H1 (cell line): ENCODE measurements around the gene TXNL4B.

Experiments used
- ASH2L ChIP-seq: fragments of 200-600, 300-600 bp; sonication (generic); IDR thresholded peaks from one replicate; pipeline ENCODE4 v1.7.1; 2017; ENCODE audit warnings: low read length
- CEBPB ChIP-seq: IDR thresholded peaks from 2 replicates; pipeline ENCODE4 v1.6.1; 2012; ENCODE audit warnings: low read depth, low read length
- CHD2 ChIP-seq: IDR thresholded peaks from 2 replicates; pipeline ENCODE4 v1.6.1; 2012; ENCODE audit warnings: low read length, improper control_type of control experiment
- EZH2 ChIP-seq: fragments of 200-600 bp; sonication (generic); IDR thresholded peaks from 2 replicates; pipeline ENCODE4 v1.7.1; 2012; ENCODE audit warnings: low read depth, mild to moderate bottlenecking, moderate library complexity, low read length, inconsistent platforms; ENCODE audit not compliant: severe bottlenecking
- FOSL1 ChIP-seq: IDR thresholded peaks from 2 replicates; pipeline ENCODE4 v1.6.1; 2011; ENCODE audit warnings: mild to moderate bottlenecking, low read depth, low read length, moderate library complexity; ENCODE audit not compliant: insufficient read depth
- KDM5A ChIP-seq: fragments of 200-600 bp; IDR thresholded peaks from 2 replicates; pipeline ENCODE4 v1.7.1; 2012; ENCODE audit warnings: mild to moderate bottlenecking, low read length, inconsistent platforms, mixed read lengths
- MAX ChIP-seq: IDR thresholded peaks from 2 replicates; pipeline ENCODE4 v1.6.1; 2012; ENCODE audit warnings: inconsistent platforms
- POLR2A ChIP-seq, 2 experiments: IDR thresholded peaks; 1 replicate in 1 of 2; 2 replicates in 1 of 2; pipeline ENCODE4 v1.6.1; 2011; ENCODE audit warnings: low read depth in 2 of 2, low read length in 2 of 2, mild to moderate bottlenecking in 2 of 2; ENCODE audit errors: control extremely low read depth in 1 of 2
- POLR2AphosphoS5 ChIP-seq: IDR thresholded peaks from 2 replicates; pipeline ENCODE4 v1.6.1; 2011; ENCODE audit warnings: low read depth, low read length
- RNF2 ChIP-seq: fragments of 200-900, 300-1000 bp; sonication (generic); IDR thresholded peaks from 2 replicates; pipeline ENCODE4 v1.7.1; 2016; ENCODE audit warnings: borderline replicate concordance, low read depth, mild to moderate bottlenecking, antibody characterized with exemption, low read length; ENCODE audit not compliant: poor library complexity, severe bottlenecking; ENCODE audit errors: missing control alignments
- TCF12 ChIP-seq: IDR thresholded peaks from 2 replicates; pipeline ENCODE4 v1.6.1; 2011; ENCODE audit warnings: low read depth, mild to moderate bottlenecking, low read length
- TF ChIP-seq, protein P1 (sequence below), 3 experiments: IDR thresholded peaks; 1 replicate in 2 of 3; 2 replicates in 1 of 3; pipeline versions ENCODE4 v1.5.1 to v1.6.1; 2011; ENCODE audit warnings: low read length in 3 of 3, mild to moderate bottlenecking in 3 of 3, inconsistent platforms in 2 of 3, low read depth in 1 of 3, moderate library complexity in 1 of 3; ENCODE audit not compliant: insufficient read depth in 1 of 3; ENCODE audit errors: control extremely low read depth in 1 of 3

- no peak for TF ChIP-seq POLR2A (IDR thresholded peaks at IDR 0.05; ENCODE audit: control extremely low read depth in 1 of 2, low read depth in 2 of 2, low read length in 2 of 2)
- no peak for TF ChIP-seq EZH2
- no peak for TF ChIP-seq KDM5A
- no peak for TF ChIP-seq TCF12
- TF ChIP-seq POLR2AphosphoS5: no peak
- TF ChIP-seq, protein P1, sequence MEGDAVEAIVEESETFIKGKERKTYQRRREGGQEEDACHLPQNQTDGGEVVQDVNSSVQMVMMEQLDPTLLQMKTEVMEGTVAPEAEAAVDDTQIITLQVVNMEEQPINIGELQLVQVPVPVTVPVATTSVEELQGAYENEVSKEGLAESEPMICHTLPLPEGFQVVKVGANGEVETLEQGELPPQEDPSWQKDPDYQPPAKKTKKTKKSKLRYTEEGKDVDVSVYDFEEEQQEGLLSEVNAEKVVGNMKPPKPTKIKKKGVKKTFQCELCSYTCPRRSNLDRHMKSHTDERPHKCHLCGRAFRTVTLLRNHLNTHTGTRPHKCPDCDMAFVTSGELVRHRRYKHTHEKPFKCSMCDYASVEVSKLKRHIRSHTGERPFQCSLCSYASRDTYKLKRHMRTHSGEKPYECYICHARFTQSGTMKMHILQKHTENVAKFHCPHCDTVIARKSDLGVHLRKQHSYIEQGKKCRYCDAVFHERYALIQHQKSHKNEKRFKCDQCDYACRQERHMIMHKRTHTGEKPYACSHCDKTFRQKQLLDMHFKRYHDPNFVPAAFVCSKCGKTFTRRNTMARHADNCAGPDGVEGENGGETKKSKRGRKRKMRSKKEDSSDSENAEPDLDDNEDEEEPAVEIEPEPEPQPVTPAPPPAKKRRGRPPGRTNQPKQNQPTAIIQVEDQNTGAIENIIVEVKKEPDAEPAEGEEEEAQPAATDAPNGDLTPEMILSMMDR (IDR thresholded peaks at IDR 0.05; ENCODE audit: control extremely low read depth in 1 of 3, insufficient read depth in 1 of 3, low read depth in 1 of 3, low read length in 3 of 3): no peak
- TF ChIP-seq FOSL1: no peak
- TF ChIP-seq ASH2L: no peak
- TF ChIP-seq RNF2: no peak
- TF ChIP-seq CEBPB: no peak
- no peak for TF ChIP-seq MAX
- TF ChIP-seq CHD2: no peak
These were observed 50.4 kb downstream of the TXNL4B start for GRCh38 chr16:72043058-72043457.
